Neural cell (in vitro differentiated cells): Measurements from ENCODE around the gene TDRD15. TPM values are rescaled to one million over a fixed set of nuclear protein-coding genes. Genes with fewer than 3 reads are reported as not detected.
A peak's percentile ranks its signal among the peaks of the same experiment; 100 is the strongest.

Experiments used
- H2AFZ ChIP-seq: fragments of 200-600, 300-800 bp; sonication (generic), shearing (Covaris generic); 2 replicates; pipeline ENCODE4 v1.6.0; 2014; ENCODE audit warnings: low read depth, mild to moderate bottlenecking, antibody characterized with exemption, low read length, moderate library complexity
- H3F3A ChIP-seq: fragments of 200-600 bp; shearing (Covaris generic); 2 replicates; pipeline ENCODE4 v1.6.1; 2016; ENCODE audit warnings: mild to moderate bottlenecking, moderate library complexity, mixed read lengths, antibody characterized with exemption, low read length; ENCODE audit not compliant: insufficient read depth, poor library complexity, severe bottlenecking
- H3K27ac ChIP-seq: fragments of 200-600, 300-800 bp; sonication (generic), shearing (Covaris generic); 2 replicates; pipeline ENCODE4 v1.5.1; 2014; ENCODE audit warnings: mild to moderate bottlenecking, low read length, moderate library complexity
- H3K27me3 ChIP-seq: fragments of 300-800, 200-600 bp; sonication (generic), shearing (Covaris generic); 2 replicates; pipeline ENCODE4 v1.6.0; 2014; ENCODE audit warnings: mild to moderate bottlenecking, low read depth, low read length, moderate library complexity; ENCODE audit not compliant: insufficient read depth
- H3K36me3 ChIP-seq: fragments of 300-800, 200-600 bp; sonication (generic), shearing (Covaris generic); 2 replicates; pipeline ENCODE4 v1.5.1; 2014; ENCODE audit warnings: mild to moderate bottlenecking, antibody characterized with exemption, low read length, moderate library complexity; ENCODE audit not compliant: insufficient read depth
- H3K4me2 ChIP-seq: fragments of 300-800, 200-600 bp; sonication (generic), shearing (Covaris generic); 2 replicates; pipeline ENCODE4 v1.6.0; 2014; ENCODE audit warnings: mild to moderate bottlenecking, low read length
- H3K4me3 ChIP-seq: fragments of 300-800, 200-600 bp; sonication (generic), shearing (Covaris generic); 2 replicates; pipeline ENCODE4 v1.5.1; 2014; ENCODE audit warnings: mild to moderate bottlenecking, low read length, moderate library complexity
- H3K79me2 ChIP-seq: fragments of 200-600 bp; shearing (Covaris generic); replicated peaks from 2 replicates; pipeline ENCODE4 v1.6.0; 2014; ENCODE audit warnings: mild to moderate bottlenecking, low read length, moderate library complexity; ENCODE audit not compliant: insufficient read depth
- H3K9ac ChIP-seq: fragments of 300-800, 200-600 bp; sonication (generic), shearing (Covaris generic); 2 replicates; pipeline ENCODE4 v1.6.1; 2016; ENCODE audit warnings: mild to moderate bottlenecking, low read length, mixed read lengths
- H3K9me2 ChIP-seq: fragments of 200-600 bp; shearing (Covaris generic); 2 replicates; pipeline ENCODE4 v1.6.1; 2016; ENCODE audit warnings: mild to moderate bottlenecking, low read length, mixed read lengths; ENCODE audit not compliant: insufficient read depth
- H3K9me3 ChIP-seq: fragments of 200-600, 300-800 bp; sonication (generic), shearing (Covaris generic); 2 replicates; pipeline ENCODE4 v1.6.1; 2016; ENCODE audit warnings: mild to moderate bottlenecking, mixed run types, low read length, moderate library complexity, mixed read lengths
- H4K20me1 ChIP-seq: fragments of 200-600 bp; shearing (Covaris generic); 2 replicates; pipeline ENCODE4 v1.6.1; 2016; ENCODE audit warnings: mild to moderate bottlenecking, mixed run types; ENCODE audit not compliant: insufficient read depth
- CTCF ChIP-seq: fragments of 450-650 bp; IDR thresholded peaks from 2 replicates; pipeline ENCODE4 v1.5.1; 2014; ENCODE audit warnings: antibody characterized with exemption, mild to moderate bottlenecking, moderate library complexity; ENCODE audit not compliant: poor library complexity, severe bottlenecking
- EZH2 ChIP-seq: fragments of 200-600, 300-800 bp; shearing (Covaris generic), sonication (generic); IDR thresholded peaks from 2 replicates; pipeline ENCODE4 v1.6.1; 2014; ENCODE audit warnings: antibody characterized with exemption, low read length, borderline replicate concordance, mild to moderate bottlenecking; ENCODE audit not compliant: insufficient read depth, poor library complexity, severe bottlenecking
- POLR2AphosphoS5 ChIP-seq: IDR thresholded peaks from 2 replicates; pipeline ENCODE4 v1.6.1; 2012
- RAD21 ChIP-seq: fragments of 450-650 bp; conservative IDR thresholded peaks from 2 replicates; pipeline ENCODE4 v1.6.1; 2014; ENCODE audit warnings: antibody characterized with exemption, mild to moderate bottlenecking, moderate library complexity
- SMC3 ChIP-seq: fragments of 450-650 bp; conservative IDR thresholded peaks from 2 replicates; pipeline ENCODE4 v1.6.1; 2014; ENCODE audit warnings: antibody characterized with exemption, mild to moderate bottlenecking, moderate library complexity; ENCODE audit not compliant: poor library complexity
- TAF1 ChIP-seq: IDR thresholded peaks from 2 replicates; pipeline ENCODE4 v1.6.1; 2012; ENCODE audit warnings: low read depth
- polyA plus RNA-seq: library from polyadenylated mRNA; depleted of rRNA; stranded (reverse); fragments of >200 nt; gene quantifications from 2 replicates; pipeline ENCODE4 v1.2.3, GENCODE V29; 2014

Gene TDRD15
- polyA plus RNA-seq, 1 donor from 2014 or later = not detected

- H3K79me2 ChIP-seq = no peaks in the 10 kb centered on the region
- H4K20me1 ChIP-seq = no peaks in the 10 kb centered on the region
- no peak overlapping the region for H2AFZ ChIP-seq
- H3K27ac ChIP-seq = no peak overlapping the region
- no peaks in the 10 kb centered on the region for H3K9me3 ChIP-seq
- TF ChIP-seq CTCF (no peak), SMC3 (no peak)
- no peaks in the 10 kb centered on the region for H3K27me3 ChIP-seq
- no peak overlapping the region for H3K4me3 ChIP-seq
- no peak overlapping the region for H3K9ac ChIP-seq
- no peaks in the 10 kb centered on the region for H3F3A ChIP-seq
- no peak overlapping the region for H3K4me2 ChIP-seq
- no peaks in the 10 kb centered on the region for H3K9me2 ChIP-seq
- no peaks in the 10 kb centered on the region for H3K36me3 ChIP-seq
Measured at GRCh38 chr2:21117688-21118087, 6.1 kb upstream of the TDRD15 start.

DNA sequence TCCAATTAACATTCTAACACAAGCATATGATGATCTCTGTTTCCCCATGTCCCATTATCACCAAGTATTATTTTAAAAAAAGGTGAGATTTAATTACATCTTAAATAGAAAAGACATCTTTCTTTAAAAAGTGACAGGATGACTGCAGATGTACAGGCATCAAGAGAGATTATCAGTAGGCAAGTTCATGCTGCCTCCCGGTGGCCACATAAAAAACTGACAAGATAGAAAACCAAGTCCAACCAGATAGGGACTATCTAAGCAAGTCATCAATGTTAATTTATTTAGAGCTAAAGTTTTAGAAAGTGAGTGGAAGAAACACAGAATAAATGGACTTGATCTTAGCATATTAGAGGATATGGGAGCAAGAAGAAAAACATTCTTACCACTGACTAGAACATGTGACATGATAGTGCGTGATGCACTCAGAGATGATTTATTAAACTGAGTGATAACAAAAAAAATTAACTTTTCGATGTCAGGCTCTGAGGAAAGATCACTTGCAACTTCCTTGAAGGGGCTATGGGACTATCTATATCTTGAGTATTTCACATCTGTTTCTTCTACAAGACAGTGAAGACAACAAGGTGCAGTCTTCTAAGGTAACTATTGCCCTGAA lies 5.4 kb upstream of the TDRD15 start:
- H3K9ac ChIP-seq = no peak overlapping the region
- no peak overlapping the region for H3K27ac ChIP-seq
- no peaks in the 10 kb centered on the region for H3K27me3 ChIP-seq
- no peaks in the 10 kb centered on the region for H3F3A ChIP-seq
- H3K4me3 ChIP-seq = no peak overlapping the region
- H4K20me1 ChIP-seq = no peaks in the 10 kb centered on the region
- TF ChIP-seq TAF1 (no peak), SMC3 (peak; percentile 85), POLR2AphosphoS5 (no peak), CTCF (peak; percentile 81), RAD21 (peak; percentile 84)
- H3K79me2 ChIP-seq = no peaks in the 10 kb centered on the region
- H3K4me2 ChIP-seq = no peak overlapping the region
- H3K36me3 ChIP-seq = no peaks in the 10 kb centered on the region
- no peaks in the 10 kb centered on the region for H3K9me2 ChIP-seq
- no peaks in the 10 kb centered on the region for H3K9me3 ChIP-seq
- H2AFZ ChIP-seq = no peak overlapping the region

GRCh38 chr2:21131861-21132260 lies 8.1 kb downstream of the TDRD15 start:
- Histone ChIP-seq H3F3A (no peaks in the 10 kb centered on the region), H3K79me2 (no peaks in the 10 kb centered on the region), H3K27me3 (no peaks in the 10 kb centered on the region), H3K9me2 (no peaks in the 10 kb centered on the region), H3K36me3 (no peaks in the 10 kb centered on the region), H3K4me3 (no peak overlapping the region), H2AFZ (no peak overlapping the region), H3K4me2 (no peak overlapping the region), H3K9ac (no peak overlapping the region), H3K27ac (no peak overlapping the region), H3K9me3 (no peaks in the 10 kb centered on the region), H4K20me1 (no peaks in the 10 kb centered on the region)
- TF ChIP-seq EZH2 = no peak
- TF ChIP-seq TAF1 = no peak
- TF ChIP-seq POLR2AphosphoS5 = no peak
- TF ChIP-seq SMC3 = no peak
